GM12801 (cell line): Measurements from ENCODE around the gene GLB1L3.

ENCODE experiments used
- TF ChIP-seq, protein P1 (sequence below): IDR thresholded peaks from one replicate; pipeline ENCODE4 v1.5.1; 2011; ENCODE audit warnings: control low read depth; ENCODE audit not compliant: insufficient read length; ENCODE audit errors: extremely low read depth

The GLB1L3 gene

DNA sequence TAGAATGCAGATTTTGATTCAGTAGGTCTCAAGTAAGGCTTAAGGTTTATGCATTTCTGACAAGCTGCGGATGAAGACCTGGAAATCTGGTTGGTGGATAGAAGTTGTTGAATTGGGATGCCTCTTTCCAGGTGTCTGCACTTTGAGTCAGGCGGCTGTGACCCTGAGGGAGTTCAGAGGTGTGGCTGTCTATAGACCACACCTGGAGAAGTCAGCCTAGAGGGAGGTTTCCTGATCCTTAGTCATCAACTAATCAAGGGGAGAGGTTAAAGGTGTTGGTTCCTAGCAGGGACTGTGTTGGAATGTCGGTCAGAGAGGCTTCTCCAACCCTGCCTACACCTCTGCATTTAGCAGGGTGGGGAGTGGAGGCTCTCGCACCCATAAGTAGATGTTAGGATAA lies 63.6 kb downstream of the GLB1L3 start:
- TF ChIP-seq, protein P1, sequence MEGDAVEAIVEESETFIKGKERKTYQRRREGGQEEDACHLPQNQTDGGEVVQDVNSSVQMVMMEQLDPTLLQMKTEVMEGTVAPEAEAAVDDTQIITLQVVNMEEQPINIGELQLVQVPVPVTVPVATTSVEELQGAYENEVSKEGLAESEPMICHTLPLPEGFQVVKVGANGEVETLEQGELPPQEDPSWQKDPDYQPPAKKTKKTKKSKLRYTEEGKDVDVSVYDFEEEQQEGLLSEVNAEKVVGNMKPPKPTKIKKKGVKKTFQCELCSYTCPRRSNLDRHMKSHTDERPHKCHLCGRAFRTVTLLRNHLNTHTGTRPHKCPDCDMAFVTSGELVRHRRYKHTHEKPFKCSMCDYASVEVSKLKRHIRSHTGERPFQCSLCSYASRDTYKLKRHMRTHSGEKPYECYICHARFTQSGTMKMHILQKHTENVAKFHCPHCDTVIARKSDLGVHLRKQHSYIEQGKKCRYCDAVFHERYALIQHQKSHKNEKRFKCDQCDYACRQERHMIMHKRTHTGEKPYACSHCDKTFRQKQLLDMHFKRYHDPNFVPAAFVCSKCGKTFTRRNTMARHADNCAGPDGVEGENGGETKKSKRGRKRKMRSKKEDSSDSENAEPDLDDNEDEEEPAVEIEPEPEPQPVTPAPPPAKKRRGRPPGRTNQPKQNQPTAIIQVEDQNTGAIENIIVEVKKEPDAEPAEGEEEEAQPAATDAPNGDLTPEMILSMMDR, result no peak

DNA sequence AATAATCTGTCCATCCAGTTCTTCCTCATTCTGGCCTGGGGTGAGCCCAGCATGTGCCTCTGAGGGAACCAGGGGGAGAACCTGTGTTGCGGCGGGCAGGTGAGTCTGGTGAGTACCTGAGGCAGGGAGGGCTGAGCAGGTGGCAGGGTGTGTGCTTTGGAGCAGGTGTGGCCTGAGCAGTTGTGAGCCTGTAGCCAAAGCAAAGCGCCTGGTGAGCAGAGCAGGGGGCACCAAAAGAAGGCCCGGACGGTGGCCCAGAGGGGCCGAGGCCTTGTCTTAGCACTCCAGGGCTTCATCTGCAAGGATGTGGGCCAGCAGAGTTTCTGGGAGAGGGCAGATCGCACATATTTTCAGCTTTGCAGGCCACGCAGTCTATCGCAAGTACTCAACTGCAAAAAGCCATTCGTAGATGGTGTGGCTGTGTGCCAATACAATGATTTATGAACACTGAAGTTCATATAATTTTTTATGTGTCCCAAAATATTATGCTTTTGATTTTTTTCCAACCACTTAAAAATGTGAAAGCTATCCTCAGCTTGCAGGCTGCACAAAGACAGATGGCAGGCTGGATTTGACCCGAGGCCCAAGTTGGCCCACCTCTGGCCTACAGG lies 64.3 kb downstream of the GLB1L3 start:
- TF ChIP-seq, protein P1, result no peak

DNA sequence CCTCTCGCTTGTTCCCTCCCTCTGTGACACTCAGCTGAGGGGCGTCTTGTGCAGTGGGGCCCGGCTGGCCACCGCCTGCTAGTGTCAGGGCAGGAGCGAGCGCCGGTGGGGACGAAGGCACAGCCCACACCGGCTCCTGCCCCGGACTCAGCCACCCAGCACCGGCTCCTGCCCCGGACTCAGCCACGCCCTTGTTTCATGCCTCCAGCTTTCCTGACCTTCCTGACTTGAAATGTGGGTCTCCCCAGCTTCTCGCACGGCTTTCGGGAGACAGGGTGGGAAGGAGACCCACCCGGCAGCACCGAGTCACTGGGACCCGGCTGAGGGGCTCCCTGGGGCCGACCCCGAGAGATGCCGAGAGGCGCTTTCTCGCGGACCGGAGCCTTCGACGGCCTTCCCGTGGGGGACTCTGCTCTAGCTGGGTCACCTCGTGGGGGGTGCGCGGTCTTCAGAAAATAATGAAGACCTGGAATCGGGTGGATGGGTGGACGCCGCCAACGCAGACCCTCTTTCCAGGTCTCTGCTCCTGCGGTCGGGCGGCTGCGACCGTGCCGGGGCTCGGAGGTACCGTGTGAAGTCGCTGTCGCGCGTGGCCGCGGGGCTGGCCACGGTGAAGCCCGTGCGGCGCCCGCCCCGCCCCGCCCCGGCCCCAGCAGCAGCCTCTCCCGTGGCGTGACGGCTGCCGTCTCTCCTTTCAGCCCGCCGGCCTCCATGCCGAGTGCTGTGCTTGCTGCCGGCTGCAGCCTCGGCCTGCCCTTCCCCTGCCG lies 65.8 kb downstream of the GLB1L3 start:
- TF ChIP-seq, protein P1, result no peak

DNA sequence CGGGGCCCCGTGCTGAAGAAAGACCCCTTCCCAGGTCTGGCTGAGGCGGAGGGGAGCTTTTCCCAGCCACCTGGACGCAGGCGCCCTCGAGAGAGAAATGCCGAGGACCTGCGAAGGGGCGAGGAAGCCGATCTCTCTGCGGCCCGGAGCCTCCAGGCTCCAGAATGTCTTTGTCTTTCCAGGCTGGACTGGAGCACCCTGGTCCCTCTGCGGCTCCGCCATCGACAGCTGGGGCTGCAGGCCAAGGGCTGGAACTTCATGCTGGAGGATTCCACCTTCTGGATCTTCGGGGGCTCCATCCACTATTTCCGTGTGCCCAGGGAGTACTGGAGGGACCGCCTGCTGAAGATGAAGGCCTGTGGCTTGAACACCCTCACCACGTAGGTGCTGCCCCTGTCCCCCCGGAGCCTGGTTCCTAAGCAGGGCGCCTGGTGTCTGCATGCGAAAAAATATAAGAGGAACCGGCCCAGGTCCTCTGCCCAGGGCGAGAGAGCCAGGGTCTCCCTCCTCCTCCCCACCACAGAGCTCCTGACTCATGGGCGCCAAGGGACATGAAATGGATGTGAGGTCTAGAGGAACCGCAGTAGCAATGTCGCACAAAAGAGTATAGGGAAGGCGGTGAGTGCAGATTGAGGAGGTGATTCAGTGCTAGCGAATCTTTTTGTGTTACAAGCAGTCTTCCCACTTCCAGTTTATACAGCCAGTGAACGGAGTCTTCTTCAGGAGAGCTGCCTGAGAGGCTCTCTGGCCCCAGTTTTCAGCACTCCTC lies 66.6 kb downstream of the GLB1L3 start:
- TF ChIP-seq, protein P1, result no peak

DNA sequence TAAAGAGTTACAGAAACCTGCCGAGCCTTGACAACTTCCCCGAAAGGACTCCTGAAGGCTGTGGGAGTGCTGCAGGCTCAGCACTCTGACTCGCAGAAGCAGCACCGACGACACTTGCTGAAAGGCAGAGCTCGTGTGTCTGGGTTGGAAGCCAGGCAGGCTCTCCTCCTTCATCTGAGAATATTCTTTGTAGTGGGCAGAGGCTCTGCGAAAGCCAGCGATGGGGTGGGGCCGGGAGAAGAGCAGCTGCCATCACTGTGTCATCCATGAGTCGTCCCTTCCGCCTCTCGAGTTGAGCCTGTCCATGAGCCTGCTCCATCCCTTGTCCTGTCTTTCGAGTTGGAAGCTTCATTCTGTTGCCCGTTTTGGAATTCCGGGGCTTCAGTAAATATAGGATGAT lies 67.5 kb downstream of the GLB1L3 start:
- TF ChIP-seq, protein P1, result no peak

DNA sequence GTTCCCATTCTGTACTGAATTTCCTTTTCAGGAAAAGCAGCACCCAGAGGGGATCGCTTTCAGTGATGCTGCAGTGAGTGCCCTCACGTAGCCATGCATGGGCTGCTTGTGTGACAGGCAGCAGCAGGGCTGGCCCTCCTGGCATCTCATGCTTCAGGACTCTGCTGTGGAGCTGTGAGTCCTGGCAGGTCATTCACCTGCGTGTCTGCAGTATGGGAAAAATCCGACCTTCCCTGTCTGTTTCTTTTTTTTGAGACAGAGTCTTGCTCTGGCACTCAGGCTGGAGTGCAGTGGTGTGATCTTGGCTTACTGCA lies 69.0 kb downstream of the GLB1L3 start:
- TF ChIP-seq, protein P1, result no peak
